Measurements from ENCODE around the gene GFOD1. TPM values are rescaled to one million over a fixed set of nuclear protein-coding genes. Genes with fewer than 3 reads are reported as not detected.

Gene GFOD1
- total and polyA plus RNA-seq, 5 donors: 30.3 to 81.7 (median 54.0) TPM

- Histone ChIP-seq H3K9me3 (ENCODE audit: control insufficient read depth, low read length) (no peaks in the 10 kb centered on the region), H3K4me3 (ENCODE audit: low read length) (no peak overlapping the region), H3K27ac (ENCODE audit: low read length) (peak overlapping the region; percentile 95), H3K27me3 (ENCODE audit: control insufficient read depth, insufficient read depth) (no peaks in the 10 kb centered on the region), H3K4me1 (ENCODE audit: control insufficient read depth, insufficient read depth, low read length) (peaks cover 53% of the 10 kb centered on the region)
- WGBS: 44% methylated on average over 10 of the region's 10 CpGs
- DNase-seq (peak in 1 of 3 donors; percentile 56), ATAC-seq (no peak)
- intact Hi-C loops (cut with DNase I): loop anchor here in 1 of 4 donors (10.0 kb wide), 1 partner anchor 53 kb away; no protein-coding TSS in a partner anchor
Measured at GRCh38 chr6:13421425-13422059, 65.9 kb downstream of the GFOD1 start.

GRCh38 chr6:13420269-13420668 is 67.1 kb downstream of the GFOD1 start:
- Histone ChIP-seq H3K9me3 (ENCODE audit: control insufficient read depth, low read length) (no peaks in the 10 kb centered on the region), H3K4me1 (ENCODE audit: control insufficient read depth, insufficient read depth, low read length) (peaks cover 48% of the 10 kb centered on the region), H3K27ac (ENCODE audit: low read length) (peak overlapping the region; percentile 78), H3K27me3 (ENCODE audit: control insufficient read depth, insufficient read depth) (no peaks in the 10 kb centered on the region), H3K4me3 (ENCODE audit: low read length) (no peak overlapping the region)
- intact Hi-C loops (cut with DNase I): loop anchor here in 1 of 4 donors (10.0 kb wide), 1 partner anchor 55 kb away; no protein-coding TSS in a partner anchor
- DNase-seq (no peak), ATAC-seq (peak in 1 of 2 donors; percentile 32)
- 19% methylated on average over 6 of the region's 6 CpGs for WGBS

- no peak for DNase-seq
- intact Hi-C loops (cut with DNase I): loop anchor here in 2 of 4 donors (10.0 kb wide), 2 partner anchors 55 to 85 kb away; no protein-coding TSS in a partner anchor
- ATAC-seq: peak in 1 of 2 donors; percentile 3
- H3K4me3 ChIP-seq (ENCODE audit: low read length): no peak overlapping the region
- H3K9me3 ChIP-seq (ENCODE audit: control insufficient read depth, low read length): no peaks in the 10 kb centered on the region
- H3K4me1 ChIP-seq (ENCODE audit: control insufficient read depth, insufficient read depth, low read length): peaks cover 48% of the 10 kb centered on the region
- peak overlapping the region; percentile 78 for H3K27ac ChIP-seq (ENCODE audit: low read length)
- WGBS: 71% methylated on average over 26 of the region's 26 CpGs
- no peaks in the 10 kb centered on the region for H3K27me3 ChIP-seq (ENCODE audit: control insufficient read depth, insufficient read depth)
Measured at GRCh38 chr6:13419422-13420195, 67.8 kb downstream of the GFOD1 start.

DNA sequence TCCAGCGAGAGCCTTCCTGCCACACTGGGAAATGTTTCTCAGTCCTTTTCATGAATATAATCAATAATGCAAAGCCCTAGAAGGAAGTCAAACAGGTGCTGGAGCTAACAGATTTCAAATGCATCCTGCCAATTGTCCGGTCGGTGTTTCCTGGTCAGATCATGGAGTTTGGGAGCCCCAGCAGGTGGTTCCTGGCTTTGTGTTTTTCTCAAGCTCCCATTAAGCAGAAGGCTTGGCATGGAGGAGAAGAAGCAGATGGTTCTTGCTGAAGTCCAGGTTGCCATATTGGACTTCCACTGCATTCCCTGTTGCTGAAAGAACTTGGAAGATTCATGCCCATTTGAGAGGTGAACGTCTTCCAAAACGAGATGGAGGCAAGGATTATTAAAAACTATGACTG is 68.6 kb downstream of the GFOD1 start:
- 64% methylated on average over 5 of the region's 5 CpGs for WGBS
- H3K4me3 ChIP-seq (ENCODE audit: low read length): no peak overlapping the region
- no peaks in the 10 kb centered on the region for H3K27me3 ChIP-seq (ENCODE audit: control insufficient read depth, insufficient read depth)
- H3K4me1 ChIP-seq (ENCODE audit: control insufficient read depth, insufficient read depth, low read length): peaks cover 52% of the 10 kb centered on the region
- H3K27ac ChIP-seq (ENCODE audit: low read length): peak overlapping the region; percentile 22
- no peaks in the 10 kb centered on the region for H3K9me3 ChIP-seq (ENCODE audit: control insufficient read depth, low read length)
- intact Hi-C loops (cut with DNase I): loop anchor here in 2 of 4 donors (10.0 kb wide), 2 partner anchors 56 to 84 kb away; no protein-coding TSS in a partner anchor
- no peak for ATAC-seq
- DNase-seq: no peak

DNA sequence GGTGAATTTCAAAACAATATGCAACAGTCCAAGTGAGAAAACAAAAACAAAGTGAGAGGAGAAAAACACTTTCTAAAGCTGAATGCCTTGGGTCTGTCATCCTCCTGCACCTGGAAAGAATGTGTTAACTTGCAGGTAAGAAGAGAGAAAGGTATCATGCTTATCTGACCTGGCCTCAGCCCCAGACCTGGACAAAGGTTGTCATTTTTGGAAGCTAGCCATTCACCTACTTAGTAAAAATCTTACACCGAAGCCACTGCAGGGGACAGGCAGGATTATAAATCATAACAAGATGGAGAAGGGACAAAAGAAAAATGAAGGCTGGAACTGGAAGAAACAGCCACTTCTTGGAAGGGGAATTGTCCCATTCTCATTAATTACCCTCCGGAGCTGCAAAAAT is 69.4 kb downstream of the GFOD1 start:
- DNase-seq (no peak), ATAC-seq (no peak)
- 86% methylated on average over 2 of the region's 2 CpGs for WGBS
- H3K9me3 ChIP-seq (ENCODE audit: control insufficient read depth, low read length): no peaks in the 10 kb centered on the region
- H3K4me1 ChIP-seq (ENCODE audit: control insufficient read depth, insufficient read depth, low read length): peaks cover 46% of the 10 kb centered on the region
- intact Hi-C loops (cut with DNase I): loop anchor here in 2 of 4 donors (10.0 kb wide), 2 partner anchors 57 to 83 kb away; no protein-coding TSS in a partner anchor
- H3K4me3 ChIP-seq (ENCODE audit: low read length): no peak overlapping the region
- H3K27me3 ChIP-seq (ENCODE audit: control insufficient read depth, insufficient read depth): no peaks in the 10 kb centered on the region
- H3K27ac ChIP-seq (ENCODE audit: low read length): no peak overlapping the region

- DNase-seq: no peak
- H3K9me3 ChIP-seq (ENCODE audit: control insufficient read depth, low read length): no peaks in the 10 kb centered on the region
- no peaks in the 10 kb centered on the region for H3K27me3 ChIP-seq (ENCODE audit: control insufficient read depth, insufficient read depth)
- no peak overlapping the region for H3K4me3 ChIP-seq (ENCODE audit: low read length)
- intact Hi-C loops (cut with DNase I): loop anchor here in 2 of 4 donors (10.0 kb wide), 2 partner anchors 57 to 83 kb away; no protein-coding TSS in a partner anchor
- ATAC-seq: no peak
- peaks cover 46% of the 10 kb centered on the region for H3K4me1 ChIP-seq (ENCODE audit: control insufficient read depth, insufficient read depth, low read length)
- WGBS: 72% methylated on average over 6 of the region's 6 CpGs
- peak overlapping the region; percentile 6 for H3K27ac ChIP-seq (ENCODE audit: low read length)
Measured at GRCh38 chr6:13417431-13417830, 70.0 kb downstream of the GFOD1 start.

DNA sequence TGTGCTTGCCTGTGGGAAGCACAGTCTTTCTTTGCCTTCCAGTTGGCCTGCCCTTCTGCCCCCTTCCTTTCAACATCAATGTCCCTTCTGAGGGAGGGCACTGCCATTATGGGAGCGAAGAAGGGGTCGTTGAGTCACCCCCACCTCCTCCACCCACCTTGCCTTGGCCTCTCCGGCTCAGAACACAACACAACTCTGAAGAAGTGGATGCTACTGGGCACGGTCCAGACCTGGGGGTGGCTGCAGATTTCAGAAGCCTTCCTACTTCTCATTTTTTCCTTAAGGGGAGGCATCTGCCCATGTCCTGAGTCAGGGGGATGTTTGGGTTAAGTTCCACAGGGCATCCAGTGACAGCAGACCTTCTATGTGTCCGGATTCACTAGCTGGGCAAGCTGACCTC is 72.1 kb downstream of the GFOD1 start:
- peaks cover 37% of the 10 kb centered on the region for H3K4me1 ChIP-seq (ENCODE audit: control insufficient read depth, insufficient read depth, low read length)
- WGBS: 76% methylated on average over 5 of the region's 5 CpGs
- H3K4me3 ChIP-seq (ENCODE audit: low read length): no peak overlapping the region
- H3K27ac ChIP-seq (ENCODE audit: low read length): peak overlapping the region; percentile 26
- intact Hi-C loops (cut with DNase I): loop anchor here in 2 of 4 donors (10.0 kb wide), 2 partner anchors 60 to 80 kb away; no protein-coding TSS in a partner anchor
- no peaks in the 10 kb centered on the region for H3K9me3 ChIP-seq (ENCODE audit: control insufficient read depth, low read length)
- no peak for DNase-seq
- no peaks in the 10 kb centered on the region for H3K27me3 ChIP-seq (ENCODE audit: control insufficient read depth, insufficient read depth)
- ATAC-seq: no peak

DNA sequence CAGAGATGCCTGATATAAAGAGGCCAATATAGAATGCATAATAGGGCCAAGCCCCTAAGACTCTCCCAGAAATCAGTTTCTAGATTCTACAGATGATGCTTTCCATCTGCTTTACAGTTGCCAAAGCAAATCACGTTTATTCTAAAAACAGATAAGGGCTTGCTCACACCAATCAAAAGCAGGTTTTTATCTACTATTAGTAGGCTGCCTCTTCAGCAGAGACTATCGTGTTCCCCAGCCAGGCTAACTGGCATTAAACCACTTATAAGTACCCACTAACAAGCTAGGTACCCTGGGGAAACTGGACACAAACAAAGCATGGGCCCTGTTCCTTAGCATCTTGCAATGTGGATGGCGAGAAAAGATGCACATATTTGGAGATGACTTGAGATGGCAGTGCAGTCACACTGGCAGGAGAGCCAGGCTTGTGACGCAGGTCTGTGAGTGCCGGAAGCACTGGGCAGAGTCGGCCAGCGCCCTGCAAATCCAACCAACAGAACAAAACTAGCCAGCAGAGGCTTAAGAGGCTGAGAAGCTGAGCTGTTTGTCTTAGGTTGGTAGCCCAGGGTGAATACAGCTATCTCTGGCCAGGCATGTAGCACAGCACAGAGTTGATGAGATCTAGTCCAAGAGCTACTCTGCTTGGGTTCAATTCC is 73.4 kb downstream of the GFOD1 start:
- peak; percentile 62 to 83 (median 71) for DNase-seq
- no peaks in the 10 kb centered on the region for H3K9me3 ChIP-seq (ENCODE audit: control insufficient read depth, low read length)
- no peak overlapping the region for H3K4me3 ChIP-seq (ENCODE audit: low read length)
- peaks cover 26% of the 10 kb centered on the region for H3K4me1 ChIP-seq (ENCODE audit: control insufficient read depth, insufficient read depth, low read length)
- peak; percentile 77 to 82 for ATAC-seq
- H3K27ac ChIP-seq (ENCODE audit: low read length): peak overlapping the region; percentile 90
- no peaks in the 10 kb centered on the region for H3K27me3 ChIP-seq (ENCODE audit: control insufficient read depth, insufficient read depth)
- WGBS: 45% methylated on average over 7 of the region's 7 CpGs
- intact Hi-C loops (cut with DNase I): loop anchor here in 2 of 4 donors (10.0 kb wide), 2 partner anchors 61 to 79 kb away; no protein-coding TSS in a partner anchor

GRCh38 chr6:13413466-13413862 is 73.9 kb downstream of the GFOD1 start:
- Histone ChIP-seq H3K27me3 (ENCODE audit: control insufficient read depth, insufficient read depth) (no peaks in the 10 kb centered on the region), H3K4me3 (ENCODE audit: low read length) (no peak overlapping the region), H3K4me1 (ENCODE audit: control insufficient read depth, insufficient read depth, low read length) (peaks cover 21% of the 10 kb centered on the region), H3K9me3 (ENCODE audit: control insufficient read depth, low read length) (no peaks in the 10 kb centered on the region), H3K27ac (ENCODE audit: low read length) (peak overlapping the region; percentile 90)
- DNase-seq (peak; percentile 42 to 66 (median 64)), ATAC-seq (peak; percentile 68 to 79)
- WGBS: 41% methylated on average over 3 of the region's 3 CpGs
- intact Hi-C loops (cut with DNase I): loop anchor here in 2 of 4 donors (10.0 kb wide), 2 partner anchors 61 to 79 kb away; no protein-coding TSS in a partner anchor

- 73% methylated on average over 9 of the region's 9 CpGs for WGBS
- H3K4me3 ChIP-seq (ENCODE audit: low read length): no peak overlapping the region
- intact Hi-C loops (cut with DNase I): loop anchor here in 2 of 4 donors (10.0 kb wide), 2 partner anchors 62 to 78 kb away; no protein-coding TSS in a partner anchor
- H3K27ac ChIP-seq (ENCODE audit: low read length): peak overlapping the region; percentile 90
- H3K27me3 ChIP-seq (ENCODE audit: control insufficient read depth, insufficient read depth): no peaks in the 10 kb centered on the region
- DNase-seq (no peak), ATAC-seq (peak in 1 of 2 donors; percentile 4)
- H3K9me3 ChIP-seq (ENCODE audit: control insufficient read depth, low read length): no peaks in the 10 kb centered on the region
- H3K4me1 ChIP-seq (ENCODE audit: control insufficient read depth, insufficient read depth, low read length): peaks cover 22% of the 10 kb centered on the region
Measured at GRCh38 chr6:13412639-13413465, 74.5 kb downstream of the GFOD1 start.
